Keratinocyte (primary cell): Measurements from ENCODE around the gene PTOV1. TPM values are rescaled to one million over a fixed set of nuclear protein-coding genes. Genes with fewer than 3 reads are reported as not detected.
A peak's percentile ranks its signal among the peaks of the same experiment; 100 is the strongest.

Source experiments
- DNase-seq: peaks from one replicate; pipeline ENCODE4 v3.0.0-alpha.2; 2011; ENCODE audit warnings: low read depth, missing footprints, low spot score
- FAIRE-seq: peaks from 2 replicates; lab custom pipeline; 2011; peaks lifted over from hg19 to GRCh38; lab: Jason Lieb, UNC
- H2AFZ ChIP-seq: 2 replicates; pipeline ENCODE4 v1.6.0; 2012; ENCODE audit warnings: low read length, control low read depth, inconsistent platforms; ENCODE audit not compliant: control insufficient read depth
- H3K27ac ChIP-seq: 2 replicates; pipeline ENCODE4 v1.5.1; 2011; ENCODE audit warnings: low read length; ENCODE audit not compliant: control insufficient read depth, insufficient read depth
- H3K27me3 ChIP-seq: 3 replicates; pipeline ENCODE4 v1.6.0; 2011; ENCODE audit warnings: low read length; ENCODE audit not compliant: control insufficient read depth, insufficient read depth; ENCODE audit errors: extremely low read depth
- H3K36me3 ChIP-seq, 2 experiments: 2 replicates in 1 of 2; 3 replicates in 1 of 2; pipeline ENCODE4 v1.5.1; 2011; ENCODE audit warnings: low read length in 2 of 2, mild to moderate bottlenecking in 1 of 2; ENCODE audit not compliant: control insufficient read depth in 2 of 2, insufficient read depth in 2 of 2; ENCODE audit errors: extremely low read depth in 1 of 2
- H3K4me1 ChIP-seq: 3 replicates; pipeline ENCODE4 v1.5.1; 2011; ENCODE audit warnings: low read length; ENCODE audit not compliant: control insufficient read depth, insufficient read depth; ENCODE audit errors: extremely low read depth
- H3K4me2 ChIP-seq: 3 replicates; pipeline ENCODE4 v1.6.0; 2011; ENCODE audit warnings: low read depth, low read length; ENCODE audit not compliant: control insufficient read depth, insufficient read depth; ENCODE audit errors: extremely low read depth
- H3K4me3 ChIP-seq, 3 experiments: fragments of 200-600 bp in 1 of 3; sonication (generic) in 1 of 3; 2 replicates in 2 of 3; 3 replicates in 1 of 3; pipeline ENCODE4 v1.5.1; 2011 to 2016; ENCODE audit warnings: low read length in 3 of 3, mild to moderate bottlenecking in 3 of 3, control low read depth in 2 of 3, inconsistent platforms in 1 of 3, low read depth in 1 of 3, mixed read lengths in 1 of 3, mixed run types in 1 of 3, moderate library complexity in 1 of 3; ENCODE audit not compliant: control insufficient read depth in 2 of 3, insufficient read depth in 2 of 3; ENCODE audit errors: extremely low read depth in 1 of 3
- H3K79me2 ChIP-seq: 2 replicates; pipeline ENCODE4 v1.6.0; 2012; ENCODE audit warnings: low read length; ENCODE audit not compliant: control insufficient read depth, insufficient read depth
- H3K9ac ChIP-seq: 3 replicates; pipeline ENCODE4 v1.6.0; 2011; ENCODE audit warnings: low read length; ENCODE audit not compliant: control insufficient read depth, insufficient read depth; ENCODE audit errors: extremely low read depth
- H3K9me1 ChIP-seq: 3 replicates; pipeline ENCODE4 v1.6.0; 2011; ENCODE audit warnings: low read length; ENCODE audit not compliant: control insufficient read depth, insufficient read depth; ENCODE audit errors: extremely low read depth
- H3K9me3 ChIP-seq: 2 replicates; pipeline ENCODE4 v1.5.1; 2012; ENCODE audit warnings: low read depth, low read length; ENCODE audit not compliant: control insufficient read depth
- H4K20me1 ChIP-seq: 3 replicates; pipeline ENCODE4 v1.6.0; 2011; ENCODE audit warnings: low read length; ENCODE audit not compliant: control insufficient read depth, insufficient read depth; ENCODE audit errors: extremely low read depth
- EZH2 ChIP-seq: IDR thresholded peaks from one replicate; pipeline ENCODE4 v1.6.1; 2012; ENCODE audit warnings: inconsistent platforms, mild to moderate bottlenecking, low read length, moderate library complexity
- dilution Hi-C: fragments of 300-500 bp; cut with MboI; formaldehyde crosslinking; loops from one replicate; pipeline ENCODE4 v1.7.0; 2020; ENCODE audit warnings: low sequenced_read_pairs; ENCODE audit not compliant: extremely low pct_ligation_motif_present
- polyA plus RNA-seq, 5 experiments: library from polyadenylated mRNA; depleted of rRNA in 3 of 5; stranded (reverse) in 3 of 5; stranded (forward) in 1 of 5; unstranded in 1 of 5; fragments of >200 nt; gene quantifications; 1 replicate in 1 of 5; 2 replicates in 3 of 5; 3 replicates in 1 of 5; pipeline versions ENCODE4 v1.2.1 to v1.2.3, GENCODE V29; 2011 to 2012; ENCODE audit warnings: missing spikeins in 2 of 5, low read depth in 1 of 5, low replicate concordance in 1 of 5
- TF ChIP-seq, protein P1 (sequence below), 3 experiments: IDR thresholded peaks in 1 of 3; conservative IDR thresholded peaks in 1 of 3; optimal IDR thresholded peaks in 1 of 3; 2 replicates in 2 of 3; 3 replicates in 1 of 3; pipeline versions ENCODE3 to v1.5.1; 2011; ENCODE audit warnings: low read length in 3 of 3, mild to moderate bottlenecking in 3 of 3, moderate library complexity in 2 of 3, control low read depth in 1 of 3, inconsistent platforms in 1 of 3; ENCODE audit not compliant: insufficient read depth in 2 of 3; ENCODE audit errors: extremely low read depth in 1 of 3

PTOV1 gene
- polyA plus RNA-seq, 1 donor (not counting 4 experiments of a cell fraction or from before 2014, with no cell fraction given) = 22.9 TPM

DNA sequence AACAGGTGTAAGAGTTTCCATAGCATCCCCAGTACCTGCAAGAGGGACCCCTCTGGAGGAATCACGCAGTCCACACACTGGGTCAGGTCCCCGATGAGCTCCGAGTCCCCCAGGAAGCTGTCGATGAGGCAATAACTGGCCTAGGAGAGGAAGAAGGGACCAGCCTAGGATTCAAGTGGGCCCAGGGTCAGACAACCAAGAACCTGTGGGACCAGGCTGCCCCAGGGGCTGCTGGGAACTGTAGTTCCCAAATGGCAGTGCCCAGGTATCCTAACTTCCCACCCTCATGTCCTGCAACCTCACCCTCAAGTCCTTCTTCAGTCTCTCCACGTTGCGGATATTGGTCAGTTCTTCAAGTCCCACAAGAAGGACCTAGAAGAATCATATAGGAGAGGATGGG lies 39.6 kb upstream of the PTOV1 start:
- FAIRE-seq = no peak
- dilution Hi-C loops = no loop called here
- H3K9me3 ChIP-seq = no peaks in the 10 kb centered on the region

DNA sequence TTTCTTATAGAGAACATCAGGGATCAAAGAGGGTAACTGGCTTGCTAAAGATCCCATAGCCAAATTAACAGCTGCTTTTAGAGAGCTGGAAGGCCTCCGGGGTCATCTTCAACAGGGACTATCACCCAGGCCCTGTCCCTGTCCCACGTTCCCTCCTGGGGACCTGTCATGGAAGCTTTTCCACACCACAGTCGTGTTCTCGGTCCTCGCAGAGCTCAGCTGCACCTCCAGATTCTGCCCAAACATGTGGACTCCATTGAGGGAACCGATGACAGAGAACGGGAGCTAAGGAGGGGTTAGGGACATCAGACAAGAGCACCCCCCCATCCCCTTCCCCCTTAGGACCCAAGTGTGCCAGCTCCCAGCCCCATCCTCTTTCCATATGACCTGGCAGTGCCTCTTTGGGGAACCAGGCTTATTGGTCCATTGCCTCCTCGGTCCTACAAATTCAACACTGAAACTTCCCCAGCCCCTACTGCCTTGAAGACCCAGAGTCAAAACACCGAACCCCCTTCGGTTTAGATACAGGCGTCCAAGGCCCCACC lies 38.4 kb upstream of the PTOV1 start:
- no peak for FAIRE-seq

More for the DNA sequence above, 39.6 kb upstream of the PTOV1 start:
- Histone ChIP-seq H2AFZ (no peak overlapping the region), H3K9me1 (no peaks in the 10 kb centered on the region), H3K27me3 (no peaks in the 10 kb centered on the region), H3K79me2 (no peaks in the 10 kb centered on the region), H3K4me3 (no peak overlapping the region), H3K9ac (no peak overlapping the region), H3K4me2 (no peak overlapping the region), H3K27ac (no peak overlapping the region), H3K4me1 (peaks cover 21% of the 10 kb centered on the region), H3K36me3 (no peaks in the 10 kb centered on the region), H4K20me1 (no peaks in the 10 kb centered on the region)
- TF ChIP-seq, protein P1, sequence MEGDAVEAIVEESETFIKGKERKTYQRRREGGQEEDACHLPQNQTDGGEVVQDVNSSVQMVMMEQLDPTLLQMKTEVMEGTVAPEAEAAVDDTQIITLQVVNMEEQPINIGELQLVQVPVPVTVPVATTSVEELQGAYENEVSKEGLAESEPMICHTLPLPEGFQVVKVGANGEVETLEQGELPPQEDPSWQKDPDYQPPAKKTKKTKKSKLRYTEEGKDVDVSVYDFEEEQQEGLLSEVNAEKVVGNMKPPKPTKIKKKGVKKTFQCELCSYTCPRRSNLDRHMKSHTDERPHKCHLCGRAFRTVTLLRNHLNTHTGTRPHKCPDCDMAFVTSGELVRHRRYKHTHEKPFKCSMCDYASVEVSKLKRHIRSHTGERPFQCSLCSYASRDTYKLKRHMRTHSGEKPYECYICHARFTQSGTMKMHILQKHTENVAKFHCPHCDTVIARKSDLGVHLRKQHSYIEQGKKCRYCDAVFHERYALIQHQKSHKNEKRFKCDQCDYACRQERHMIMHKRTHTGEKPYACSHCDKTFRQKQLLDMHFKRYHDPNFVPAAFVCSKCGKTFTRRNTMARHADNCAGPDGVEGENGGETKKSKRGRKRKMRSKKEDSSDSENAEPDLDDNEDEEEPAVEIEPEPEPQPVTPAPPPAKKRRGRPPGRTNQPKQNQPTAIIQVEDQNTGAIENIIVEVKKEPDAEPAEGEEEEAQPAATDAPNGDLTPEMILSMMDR (optimal IDR thresholded peaks at IDR 0.05 in 1 of 3, IDR thresholded peaks at IDR 0.05 in 1 of 3, conservative IDR thresholded peaks at IDR 0.05 in 1 of 3; ENCODE audit: extremely low read depth in 1 of 3, insufficient read depth in 2 of 3, low read length in 3 of 3) = no peak
- no peak for TF ChIP-seq EZH2
- DNase-seq = no peak

More for the DNA sequence above, 38.4 kb upstream of the PTOV1 start:
- H3K4me1 ChIP-seq = peaks cover 25% of the 10 kb centered on the region
- TF ChIP-seq EZH2 = no peak
- TF ChIP-seq, protein P1 (optimal IDR thresholded peaks at IDR 0.05 in 1 of 3, IDR thresholded peaks at IDR 0.05 in 1 of 3, conservative IDR thresholded peaks at IDR 0.05 in 1 of 3; ENCODE audit: extremely low read depth in 1 of 3, insufficient read depth in 2 of 3, low read length in 3 of 3) = no peak
- H3K4me2 ChIP-seq = peak overlapping the region; percentile 95
- peak overlapping the region; percentile 54 to 97 (median 97) for H3K4me3 ChIP-seq
- H2AFZ ChIP-seq = peak overlapping the region; percentile 98
- H3K36me3 ChIP-seq = no peaks in the 10 kb centered on the region
- no peaks in the 10 kb centered on the region for H3K79me2 ChIP-seq
- no peaks in the 10 kb centered on the region for H3K9me3 ChIP-seq
- H4K20me1 ChIP-seq = no peaks in the 10 kb centered on the region
- DNase-seq = no peak
- peak overlapping the region; percentile 96 for H3K27ac ChIP-seq
- H3K27me3 ChIP-seq = no peaks in the 10 kb centered on the region
- dilution Hi-C loops = no loop called here
- H3K9me1 ChIP-seq = no peaks in the 10 kb centered on the region
- peak overlapping the region; percentile 87 for H3K9ac ChIP-seq
